ENCODE results near the gene LCN6. TPM values are rescaled to one million over a fixed set of nuclear protein-coding genes. Genes with fewer than 3 reads are reported as not detected.

Gene LCN6
- total and polyA plus RNA-seq, 9 of the 15 experiments (the other 6 are each of a cell fraction or from before 2014, with no cell fraction given), result 0.10 to 0.45 (median 0.37) TPM; not detected in 5

- TF ChIP-seq REST (IDR thresholded peaks at IDR 0.05; ENCODE audit: borderline replicate concordance), result peak; percentile 73; the same call in 1 of the 2 replicates
- TF ChIP-seq REST (CRISPR knock-in tag; IDR thresholded peaks at IDR 0.05; ENCODE audit: low read depth), result no peak
- 0 out of 2 replicates have a peak, but pooled peaks have one; percentile 41 for TF ChIP-seq ZNF592 (IDR thresholded peaks at IDR 0.05)
- peak; percentile 42; the same call in 1 of the 2 replicates for TF ChIP-seq ATF3 (IDR thresholded peaks at IDR 0.05)
- no peak for TF ChIP-seq ATF3 (CRISPR knock-in tag; conservative IDR thresholded peaks at IDR 0.05)
- TF ChIP-seq ZNF740 (CRISPR knock-in tag; IDR thresholded peaks at IDR 0.05), result peak; percentile 72
- TF ChIP-seq ZNF740 (tag; IDR thresholded peaks at IDR 0.05), result peak in 1 of 2 experiments; percentile 51; a peak in 1 of 4 replicates
Observed at GRCh38 chr9:136694163-136694871, 54.0 kb downstream of the LCN6 start (continued).

Data from K562 (cell line).